HEK293 (cell line): ENCODE measurements around the gene ELAVL2.
A peak's percentile ranks its signal among the peaks of the same experiment; 100 is the strongest.

Experiments
- CTCF ChIA-PET: fragments of 350-600 bp; formaldehyde crosslinking; extraction: SDS; loops from one replicate; lab custom pipeline; 2021; ENCODE audit warnings: antibody characterized with exemption; lab: Yijun Ruan, JAX
- POLR2A ChIA-PET: fragments of 300-600 bp; formaldehyde crosslinking; extraction: SDS; loops from one replicate; lab custom pipeline; 2020; ENCODE audit warnings: antibody characterized with exemption, inconsistent platforms; lab: Yijun Ruan, JAX
- H3K27ac ChIP-seq: fragments of 200-500 bp; sonication (Bioruptor generic); 2 replicates; pipeline ENCODE4 v1.5.1; 2014; ENCODE audit warnings: low read depth, low read length, control low read depth, inconsistent platforms; ENCODE audit errors: extremely low read depth
- H3K36me3 ChIP-seq, 2 experiments: fragments of 200-500 bp in 1 of 2; sonication (Bioruptor generic) in 1 of 2; 1 replicate in 1 of 2; 2 replicates in 1 of 2; pipeline ENCODE4 v1.5.1; 2014 to 2017; ENCODE audit warnings: inconsistent platforms in 2 of 2, low read length in 2 of 2; ENCODE audit not compliant: control insufficient read depth in 2 of 2, insufficient read depth in 1 of 2
- H3K4me1 ChIP-seq: fragments of 200-500 bp; sonication (Bioruptor generic); 2 replicates; pipeline ENCODE4 v1.5.1; 2014; ENCODE audit warnings: mild to moderate bottlenecking, low read length, inconsistent platforms; ENCODE audit not compliant: control insufficient read depth, insufficient read depth
- H3K4me3 ChIP-seq: 2 replicates; pipeline ENCODE4 v1.5.1; 2011; ENCODE audit warnings: low read depth, mild to moderate bottlenecking, control low read depth, low read length, moderate library complexity
- H3K9me3 ChIP-seq: fragments of 200-500 bp; sonication (Bioruptor generic); 2 replicates; pipeline ENCODE4 v1.5.1; 2014; ENCODE audit warnings: low read depth, low read length, inconsistent platforms; ENCODE audit not compliant: control insufficient read depth, insufficient read depth
- OVOL3 ChIP-seq: fragments of 450-650 bp; formaldehyde crosslinking; IDR thresholded peaks from 2 replicates; pipeline ENCODE4 v1.5.1; 2016; ENCODE audit warnings: missing biosample characterization, missing genetic modification characterization
- REST ChIP-seq: fragments of 450-650 bp; formaldehyde crosslinking; IDR thresholded peaks from 2 replicates; pipeline ENCODE4 v1.5.1; 2016; ENCODE audit warnings: missing biosample characterization, missing genetic modification characterization
- SCRT2 ChIP-seq: fragments of 450-650 bp; formaldehyde crosslinking; IDR thresholded peaks from 2 replicates; pipeline ENCODE4 v1.5.1; 2016; ENCODE audit warnings: missing biosample characterization, missing genetic modification characterization
- SETDB1 ChIP-seq: IDR thresholded peaks from one replicate; pipeline ENCODE4 v1.6.1; 2017; ENCODE audit warnings: mild to moderate bottlenecking, low read length, moderate library complexity, mixed read lengths; ENCODE audit not compliant: insufficient read length
- SP2 ChIP-seq: fragments of 450-650 bp; formaldehyde crosslinking; IDR thresholded peaks from 2 replicates; pipeline ENCODE4 v1.5.1; 2016; ENCODE audit warnings: missing biosample characterization, missing genetic modification characterization
- ZFHX2 ChIP-seq: fragments of 450-650 bp; formaldehyde crosslinking; conservative IDR thresholded peaks from 2 replicates; pipeline ENCODE4 v1.5.1; 2016; ENCODE audit warnings: missing biosample characterization, missing genetic modification characterization
- ZNF121 ChIP-seq: fragments of 450-650 bp; formaldehyde crosslinking; IDR thresholded peaks from 2 replicates; pipeline ENCODE4 v1.5.1; 2016; ENCODE audit warnings: missing biosample characterization, missing genetic modification characterization
- ZNF18 ChIP-seq: fragments of 450-650 bp; formaldehyde crosslinking; IDR thresholded peaks from 2 replicates; pipeline ENCODE4 v1.5.1; 2016; ENCODE audit warnings: missing biosample characterization, missing genetic modification characterization
- ZNF202 ChIP-seq: fragments of 450-650 bp; formaldehyde crosslinking; IDR thresholded peaks from 2 replicates; pipeline ENCODE4 v1.5.1; 2016; ENCODE audit warnings: missing biosample characterization, missing genetic modification characterization, borderline replicate concordance
- ZNF221 ChIP-seq: fragments of 450-650 bp; formaldehyde crosslinking; IDR thresholded peaks from 2 replicates; pipeline ENCODE4 v1.5.1; 2017; ENCODE audit warnings: missing biosample characterization, missing genetic modification characterization, borderline replicate concordance
- ZNF23 ChIP-seq: fragments of 450-650 bp; formaldehyde crosslinking; IDR thresholded peaks from 2 replicates; pipeline ENCODE4 v1.5.1; 2016; ENCODE audit warnings: missing biosample characterization, missing genetic modification characterization, borderline replicate concordance
- ZNF501 ChIP-seq: fragments of 450-650 bp; formaldehyde crosslinking; IDR thresholded peaks from 2 replicates; pipeline ENCODE4 v1.5.1; 2016; ENCODE audit warnings: missing biosample characterization, missing genetic modification characterization
- ZNF555 ChIP-seq: fragments of 450-650 bp; formaldehyde crosslinking; conservative IDR thresholded peaks from 2 replicates; pipeline ENCODE4 v1.5.1; 2017; ENCODE audit warnings: missing biosample characterization, mild to moderate bottlenecking, missing genetic modification characterization, inconsistent platforms
- ZNF600 ChIP-seq: fragments of 450-650 bp; formaldehyde crosslinking; IDR thresholded peaks from 2 replicates; pipeline ENCODE4 v1.5.1; 2016; ENCODE audit warnings: missing biosample characterization, missing genetic modification characterization
- ZNF610 ChIP-seq: fragments of 450-650 bp; formaldehyde crosslinking; IDR thresholded peaks from 2 replicates; pipeline ENCODE4 v1.5.1; 2016; ENCODE audit warnings: missing biosample characterization, missing genetic modification characterization, borderline replicate concordance
- ZNF658 ChIP-seq: fragments of 450-650 bp; formaldehyde crosslinking; IDR thresholded peaks from 2 replicates; pipeline ENCODE4; 2016; ENCODE audit warnings: missing biosample characterization, missing genetic modification characterization
- ZNF785 ChIP-seq: fragments of 450-650 bp; formaldehyde crosslinking; IDR thresholded peaks from 2 replicates; pipeline ENCODE4 v1.5.1; 2016; ENCODE audit warnings: missing biosample characterization, missing genetic modification characterization

ELAVL2 gene

DNA sequence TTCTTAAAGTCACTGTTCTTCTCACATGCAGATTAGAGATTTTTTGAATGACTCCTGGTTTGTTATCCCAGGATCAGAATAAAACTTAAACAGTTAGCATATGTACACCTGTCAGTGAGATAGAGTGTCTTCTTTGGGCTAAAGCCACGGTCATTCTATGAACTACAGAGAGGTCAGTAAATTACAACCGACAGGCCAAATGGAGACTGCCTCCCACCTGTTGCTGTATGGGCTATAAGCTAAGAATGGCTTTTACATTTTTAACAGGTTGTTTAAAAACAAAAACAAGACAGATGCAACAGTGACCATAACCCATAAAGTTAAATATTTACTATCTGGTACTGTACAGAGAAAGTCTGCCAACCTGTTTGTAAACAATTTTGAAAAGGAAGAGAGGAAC is 125.7 kb downstream of the ELAVL2 start:
- POLR2A ChIA-PET = no interaction called here
- TF ChIP-seq SETDB1 (no peak), ZNF121 (tag by site-specific recombination) (no peak), ZFHX2 (tag by site-specific recombination) (no peak), SCRT2 (peak; percentile 79), SP2 (tag by site-specific recombination) (no peak), ZNF600 (no peak)

DNA sequence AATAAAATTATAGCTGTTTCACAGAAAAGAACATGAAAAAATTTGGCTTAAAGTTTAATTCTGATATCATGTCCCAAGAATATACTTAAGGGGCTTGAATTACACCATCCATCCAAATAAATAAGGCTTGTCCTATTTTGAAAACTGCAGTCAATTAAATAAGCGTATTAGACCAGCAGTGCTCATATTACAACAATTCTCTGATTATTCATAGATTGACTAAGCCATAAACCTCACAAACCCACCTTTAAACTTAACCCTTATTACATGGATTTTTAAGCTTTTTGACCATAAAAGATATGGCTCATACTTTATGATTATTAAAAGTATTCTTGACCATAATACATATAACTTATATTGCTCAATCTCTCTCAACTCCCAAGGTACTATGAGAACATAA is 127.9 kb downstream of the ELAVL2 start:
- H3K4me3 ChIP-seq = no peak overlapping the region
- no peak overlapping the region for H3K27ac ChIP-seq
- H3K36me3 ChIP-seq = no peaks in the 10 kb centered on the region; a peak in 1 of 3 replicates
- H3K9me3 ChIP-seq = no peaks in the 10 kb centered on the region
- TF ChIP-seq OVOL3 (tag by site-specific recombination) = no peak
- TF ChIP-seq ZNF23 (tag by site-specific recombination) = no peak
- POLR2A ChIA-PET = no interaction called here
- H3K4me1 ChIP-seq = no peaks in the 10 kb centered on the region
- CTCF ChIA-PET = no interaction called here

More for the DNA sequence above, 125.7 kb downstream of the ELAVL2 start:
- Histone ChIP-seq H3K4me3 (no peak overlapping the region), H3K4me1 (no peaks in the 10 kb centered on the region), H3K27ac (no peak overlapping the region), H3K9me3 (no peaks in the 10 kb centered on the region), H3K36me3 (peaks cover 0 to 3% of the 10 kb centered on the region in 2 experiments; a peak in 2 of 3 replicates)
- CTCF ChIA-PET = interaction anchor here (0.7 kb wide), 1 partner anchor 426 kb away, joined by 3 read pairs; no protein-coding TSS in a partner anchor

DNA sequence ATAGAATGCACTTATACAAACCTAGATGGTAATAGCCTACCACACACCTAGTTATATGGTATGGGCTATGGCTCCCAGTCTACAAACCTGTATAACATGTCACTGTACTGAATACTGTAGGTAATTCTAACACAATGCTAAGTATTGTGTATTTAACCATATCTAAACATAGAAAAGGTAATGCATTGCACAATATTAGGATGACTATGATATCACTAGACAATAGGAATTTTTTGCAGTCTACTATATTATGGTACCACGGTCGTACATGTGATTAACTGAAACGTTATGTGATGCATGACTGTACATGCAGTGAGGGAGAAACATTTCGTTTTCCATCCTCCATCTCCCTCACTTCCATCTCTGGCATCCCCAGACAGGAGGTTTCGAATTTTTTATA is 130.5 kb downstream of the ELAVL2 start:
- H3K27ac ChIP-seq = no peak overlapping the region
- POLR2A ChIA-PET = no interaction called here
- no peak for TF ChIP-seq ZNF658 (tag by site-specific recombination)
- TF ChIP-seq ZNF202 (tag by site-specific recombination) = no peak
- no peak for TF ChIP-seq ZNF121 (tag by site-specific recombination)
- TF ChIP-seq ZNF221 (tag by site-specific recombination) = no peak
- no peak for TF ChIP-seq ZNF555
- TF ChIP-seq ZNF501 (tag by site-specific recombination) = no peak
- no peak for TF ChIP-seq ZNF785 (tag by site-specific recombination)
- TF ChIP-seq REST = no peak
- TF ChIP-seq ZNF610 (tag by site-specific recombination) = no peak
- no peak for TF ChIP-seq ZNF18 (tag by site-specific recombination)
- TF ChIP-seq, all 188 proteins: peak for 0
- Histone ChIP-seq H3K4me3 (no peak overlapping the region), H3K36me3 (peaks cover 0 to 5% of the 10 kb centered on the region in 2 experiments; a peak in 2 of 3 replicates), H3K4me1 (no peaks in the 10 kb centered on the region), H3K9me3 (no peaks in the 10 kb centered on the region)
- CTCF ChIA-PET = no interaction called here
